ENCODE measurements around the gene CREB5.
"Not testable (repeated sequence)": the region's sequence is repeated elsewhere in the genome, so short reads cannot be mapped to it uniquely, and the experiment has no call there.

The CREB5 gene

DNA sequence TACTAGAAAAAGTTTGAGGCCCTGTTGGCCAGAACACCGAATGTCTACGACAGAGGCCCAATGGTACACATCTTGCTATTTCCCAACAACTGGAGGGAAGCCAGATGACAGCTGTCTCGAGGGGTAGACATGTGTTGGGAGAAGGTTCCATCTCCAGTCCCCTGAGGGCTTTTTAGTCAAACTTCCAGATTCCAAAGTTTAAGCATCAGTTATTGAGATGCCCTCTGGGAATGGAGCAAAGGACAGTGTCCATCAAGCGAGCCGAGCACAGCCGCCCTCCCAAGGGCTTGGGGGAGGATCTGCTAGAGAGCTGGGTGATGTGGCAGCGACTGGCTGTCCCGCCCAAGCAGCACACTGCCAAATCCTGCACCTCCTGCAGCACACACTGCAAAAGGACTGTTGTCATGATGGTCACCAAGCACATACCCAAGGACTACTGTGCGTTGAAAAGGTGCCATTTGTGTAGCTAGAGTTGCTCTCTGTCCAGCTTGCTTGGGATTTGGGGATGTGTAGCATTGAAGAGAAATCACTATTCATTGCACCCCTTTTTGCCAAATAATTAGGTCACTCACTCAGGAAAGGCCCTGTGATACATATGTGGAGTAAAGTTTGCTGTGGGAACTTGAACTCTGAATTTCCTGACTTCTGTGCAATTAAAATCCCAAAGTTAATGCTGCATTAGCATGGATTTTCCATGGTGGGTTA, 381.2 kb downstream of the CREB5 start:
- no peak for DNase-seq

- DNase-seq = no peak
Observed at GRCh38 chr7:28798274-28798673, 386.0 kb downstream of the CREB5 start.

GRCh38 chr7:28799619-28800018, 387.3 kb downstream of the CREB5 start:
- DNase-seq = no peak

GRCh38 chr7:28800150-28800549, 387.8 kb downstream of the CREB5 start:
- no peak for DNase-seq

GRCh38 chr7:28802450-28802849, 390.1 kb downstream of the CREB5 start:
- DNase-seq = no peak

- DNase-seq = no peak
Observed at GRCh38 chr7:28804157-28804556, 391.8 kb downstream of the CREB5 start.

- DNase-seq = no peak
Observed at GRCh38 chr7:28804990-28805389, 392.7 kb downstream of the CREB5 start.

GRCh38 chr7:28806841-28807240, 394.5 kb downstream of the CREB5 start:
- no peak for DNase-seq

GRCh38 chr7:28807396-28807994, 395.2 kb downstream of the CREB5 start:
- no peak for DNase-seq

GRCh38 chr7:28808796-28809533, 396.6 kb downstream of the CREB5 start:
- no peak for DNase-seq

DNA sequence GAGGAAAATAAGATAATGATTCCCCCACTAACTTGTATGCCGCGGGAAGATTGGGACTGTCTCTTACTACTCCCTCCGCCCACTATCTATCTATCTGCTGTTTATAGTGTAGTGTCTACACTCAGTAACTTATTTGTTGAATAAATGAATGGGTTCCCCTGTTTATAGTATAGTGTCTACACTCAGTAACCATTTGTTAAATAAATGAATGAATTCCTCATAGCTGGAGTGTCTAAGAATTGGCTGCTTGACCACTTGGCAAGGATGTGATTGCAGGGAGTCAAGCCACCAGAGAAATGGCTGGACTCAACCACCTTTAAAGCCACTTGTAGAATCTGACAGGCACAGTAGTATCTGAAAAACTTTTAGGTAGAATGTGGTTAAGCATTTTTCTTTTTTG, 398.7 kb downstream of the CREB5 start:
- no peak for DNase-seq

DNA sequence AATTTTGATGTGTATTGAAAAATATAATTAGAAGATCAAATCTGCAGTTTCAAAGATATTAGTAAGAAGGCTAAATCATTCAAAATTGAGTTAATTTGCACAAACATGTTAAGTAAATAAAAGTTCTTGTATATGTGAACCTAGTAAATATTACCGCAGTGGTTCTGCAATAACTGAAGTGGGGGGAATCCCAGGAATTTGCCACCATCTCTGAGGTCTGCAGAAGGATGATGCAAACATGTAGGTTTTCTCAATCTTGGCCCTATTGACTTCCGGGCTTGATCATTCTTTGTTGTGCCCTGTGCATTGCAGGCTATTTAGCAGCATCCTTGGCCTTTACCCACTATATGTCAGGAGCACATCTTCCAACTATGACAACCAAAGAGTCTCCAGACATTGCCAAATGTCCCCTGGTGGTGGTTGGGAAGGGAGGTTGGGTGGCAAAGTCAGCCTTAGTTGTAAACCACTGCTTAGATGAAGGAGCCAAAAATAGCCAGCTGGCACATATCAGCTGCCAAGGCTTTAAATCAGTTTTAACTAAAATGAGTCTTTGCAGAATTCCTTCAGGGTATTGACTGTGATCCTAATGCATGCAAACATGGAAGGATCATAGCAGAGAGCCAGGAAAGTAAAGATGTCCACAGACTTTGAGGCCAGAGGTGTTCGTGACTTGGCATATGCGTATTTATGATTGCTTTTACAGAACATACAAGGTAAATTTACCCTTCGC, 399.5 kb downstream of the CREB5 start:
- no peak for DNase-seq

GRCh38 chr7:28812616-28813015, 400.3 kb downstream of the CREB5 start:
- no peak for DNase-seq

- DNase-seq = no peak
Observed at GRCh38 chr7:28813243-28813962, 401.1 kb downstream of the CREB5 start.

GRCh38 chr7:28815369-28815927, 403.1 kb downstream of the CREB5 start:
- no peak for DNase-seq

DNA sequence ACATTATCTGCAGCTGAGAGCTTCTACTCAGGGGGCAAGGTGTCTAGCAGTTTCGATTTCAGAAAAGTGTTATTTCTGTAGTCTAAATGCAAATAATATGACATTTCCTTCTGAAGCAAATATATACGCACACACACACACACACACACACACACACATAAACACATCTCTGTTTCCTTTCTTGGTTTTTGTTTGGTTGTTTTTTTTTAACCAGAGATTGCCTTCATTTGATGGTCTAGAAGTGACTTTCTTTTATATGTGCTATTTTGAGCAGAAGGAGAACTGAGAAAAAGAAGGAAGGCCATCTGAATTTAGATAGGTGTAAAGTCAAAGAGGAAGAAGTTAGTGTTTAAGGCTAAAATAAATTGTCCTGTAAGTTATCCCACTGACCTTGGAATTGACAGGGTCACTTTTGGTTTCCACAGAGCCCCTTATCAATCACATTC, 403.6 kb downstream of the CREB5 start:
- no peak for DNase-seq

DNA sequence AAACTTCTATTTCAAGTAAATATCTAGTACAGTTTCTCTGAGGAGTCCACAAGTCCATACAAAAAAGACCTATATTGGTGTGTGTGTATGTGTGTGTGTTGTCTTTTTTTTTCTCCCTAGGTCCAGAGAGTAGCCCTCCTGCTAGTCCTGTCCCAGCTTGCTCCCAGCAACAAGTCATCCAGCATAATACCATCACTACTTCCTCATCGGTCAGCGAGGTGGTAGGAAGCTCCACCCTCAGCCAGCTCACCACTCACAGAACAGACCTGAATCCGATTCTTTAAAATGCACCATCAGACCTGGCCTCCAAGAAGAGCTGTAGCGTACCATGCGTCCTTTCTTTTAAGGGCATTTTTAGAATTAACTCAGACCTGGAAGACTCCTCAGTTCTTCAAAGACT, 406.7 kb downstream of the CREB5 start:
- DNase-seq = no peak

- DNase-seq = no peak
Observed at GRCh38 chr7:28823582-28823981, 411.3 kb downstream of the CREB5 start.

GRCh38 chr7:28825817-28826448, 413.6 kb downstream of the CREB5 start:
- DNase-seq = not testable (repeated sequence)

DNA sequence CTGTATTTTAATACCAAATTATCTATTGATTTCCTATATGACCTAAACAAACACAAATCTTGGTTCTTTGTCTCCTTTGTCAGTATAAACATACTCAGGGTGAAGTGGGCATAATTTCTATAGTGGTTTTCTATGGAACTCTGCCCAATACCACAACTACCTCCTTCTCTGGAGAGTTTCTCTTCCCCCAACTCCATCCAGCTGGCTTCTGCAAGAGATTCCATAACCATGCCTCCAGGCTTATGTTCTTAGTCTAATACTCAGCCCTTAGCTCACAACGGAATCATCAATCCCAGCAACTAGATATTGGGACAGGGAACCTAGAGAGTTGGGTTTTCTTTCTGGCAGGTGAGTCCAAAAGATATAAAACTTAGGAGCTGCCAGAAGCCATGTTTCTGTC, 418.5 kb downstream of the CREB5 start:
- no peak for DNase-seq

DNA sequence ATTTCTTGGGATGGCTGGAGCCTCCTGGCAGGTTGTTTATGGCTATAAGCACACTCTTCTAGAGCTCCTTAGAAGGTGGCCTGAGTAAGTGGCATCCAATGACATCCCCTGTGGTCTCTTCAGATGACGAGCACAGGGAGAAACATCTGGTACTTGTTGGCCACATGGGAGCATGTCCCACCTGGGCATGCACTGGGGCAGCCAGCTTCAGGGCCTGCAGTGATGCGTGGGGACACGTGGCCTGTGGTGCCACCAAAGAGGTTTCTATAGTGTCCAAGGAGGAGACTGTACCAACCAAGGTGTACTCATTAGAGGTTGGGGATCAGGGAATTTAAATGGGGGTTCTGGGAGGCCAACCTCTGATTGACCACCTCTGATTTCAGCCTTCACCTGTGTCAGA, 420.4 kb downstream of the CREB5 start:
- no peak for DNase-seq

DNA sequence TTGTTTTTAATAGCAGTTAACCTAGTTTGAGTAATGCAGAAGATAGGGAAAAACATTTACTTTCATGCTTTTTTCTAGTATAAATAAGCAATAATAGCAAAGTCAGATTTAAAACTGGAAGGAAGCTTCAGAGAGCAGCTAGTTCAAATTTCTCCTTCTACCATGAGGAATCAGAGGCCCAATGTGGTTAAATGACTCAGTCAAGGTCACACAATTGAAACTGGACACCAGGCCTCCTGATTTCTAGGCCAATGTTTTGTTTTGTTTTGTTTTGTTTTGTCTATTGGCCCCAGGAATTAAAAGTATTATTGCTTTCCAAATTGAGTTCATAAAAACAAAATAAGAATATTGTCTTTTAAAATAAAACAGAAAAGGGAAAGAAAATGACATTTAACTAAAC, 423.5 kb downstream of the CREB5 start:
- no peak for DNase-seq
